ENCODE data around the gene NFIA. TPM values are rescaled to one million over a fixed set of nuclear protein-coding genes. Genes with fewer than 3 reads are reported as not detected.
A peak's percentile ranks its signal among the peaks of the same experiment; 100 is the strongest.

NFIA gene
- total and polyA plus RNA-seq, 9 of the 15 experiments (the other 6 are each of a cell fraction or from before 2014, with no cell fraction given), result 5.3 to 24.9 (median 9.8) TPM

DNA sequence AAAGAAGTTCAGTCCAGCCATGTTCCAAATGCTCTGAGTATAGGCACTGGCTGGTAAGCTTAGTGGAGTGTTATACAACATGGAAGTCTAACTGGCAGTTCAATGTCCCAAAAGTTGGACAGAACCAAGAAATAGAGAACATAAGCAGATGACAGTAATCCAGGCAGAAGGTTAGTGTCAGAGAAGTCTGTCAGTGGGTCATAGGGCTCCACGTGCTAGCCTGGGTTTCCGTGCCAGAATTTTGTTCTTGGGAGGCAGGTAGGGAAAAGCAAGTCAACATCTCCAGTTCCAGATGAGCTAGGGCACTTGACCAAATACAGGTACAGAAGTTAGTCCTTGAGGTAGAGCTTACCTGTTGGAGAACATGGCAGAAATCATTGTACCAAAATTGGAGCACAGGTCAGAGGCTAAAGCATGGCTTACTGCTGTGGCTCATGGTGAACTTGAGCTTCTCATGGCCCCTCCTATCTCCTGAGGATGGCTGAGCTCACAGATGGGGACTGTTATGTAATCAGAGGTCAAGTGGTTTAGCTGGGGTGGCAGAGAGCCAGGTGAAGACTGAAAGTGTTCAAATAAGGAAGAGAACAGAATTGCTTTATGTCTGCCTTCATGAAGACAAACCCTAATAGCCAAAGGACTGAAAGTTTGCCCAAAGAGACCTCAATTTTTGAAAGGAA is 170.8 kb downstream of the NFIA start (continued):
- 0 out of 2 replicates have a peak, but pooled peaks have one; percentile 25 for TF ChIP-seq FOSL1 (tag; conservative IDR thresholded peaks at IDR 0.05)
- no peak for TF ChIP-seq PML (IDR thresholded peaks at IDR 0.05; ENCODE audit: low read length)
- no peak for TF ChIP-seq ZNF699 (CRISPR knock-in tag; IDR thresholded peaks at IDR 0.05; ENCODE audit: insufficient replicate concordance)
- TF ChIP-seq, protein P1, sequence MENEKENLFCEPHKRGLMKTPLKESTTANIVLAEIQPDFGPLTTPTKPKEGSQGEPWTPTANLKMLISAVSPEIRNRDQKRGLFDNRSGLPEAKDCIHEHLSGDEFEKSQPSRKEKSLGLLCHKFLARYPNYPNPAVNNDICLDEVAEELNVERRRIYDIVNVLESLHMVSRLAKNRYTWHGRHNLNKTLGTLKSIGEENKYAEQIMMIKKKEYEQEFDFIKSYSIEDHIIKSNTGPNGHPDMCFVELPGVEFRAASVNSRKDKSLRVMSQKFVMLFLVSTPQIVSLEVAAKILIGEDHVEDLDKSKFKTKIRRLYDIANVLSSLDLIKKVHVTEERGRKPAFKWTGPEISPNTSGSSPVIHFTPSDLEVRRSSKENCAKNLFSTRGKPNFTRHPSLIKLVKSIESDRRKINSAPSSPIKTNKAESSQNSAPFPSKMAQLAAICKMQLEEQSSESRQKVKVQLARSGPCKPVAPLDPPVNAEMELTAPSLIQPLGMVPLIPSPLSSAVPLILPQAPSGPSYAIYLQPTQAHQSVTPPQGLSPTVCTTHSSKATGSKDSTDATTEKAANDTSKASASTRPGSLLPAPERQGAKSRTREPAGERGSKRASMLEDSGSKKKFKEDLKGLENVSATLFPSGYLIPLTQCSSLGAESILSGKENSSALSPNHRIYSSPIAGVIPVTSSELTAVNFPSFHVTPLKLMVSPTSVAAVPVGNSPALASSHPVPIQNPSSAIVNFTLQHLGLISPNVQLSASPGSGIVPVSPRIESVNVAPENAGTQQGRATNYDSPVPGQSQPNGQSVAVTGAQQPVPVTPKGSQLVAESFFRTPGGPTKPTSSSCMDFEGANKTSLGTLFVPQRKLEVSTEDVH (IDR thresholded peaks at IDR 0.05; ENCODE audit: low read depth, partially characterized antibody), result peak; percentile 42
- 0 out of 2 replicates have a peak, but pooled peaks have one; percentile 58 for TF ChIP-seq FOXK1 (CRISPR knock-in tag; IDR thresholded peaks at IDR 0.05; ENCODE audit: borderline replicate concordance)
- no peak for TF ChIP-seq GATAD2B (IDR thresholded peaks at IDR 0.05; ENCODE audit: borderline replicate concordance)
- TF ChIP-seq, protein P2, sequence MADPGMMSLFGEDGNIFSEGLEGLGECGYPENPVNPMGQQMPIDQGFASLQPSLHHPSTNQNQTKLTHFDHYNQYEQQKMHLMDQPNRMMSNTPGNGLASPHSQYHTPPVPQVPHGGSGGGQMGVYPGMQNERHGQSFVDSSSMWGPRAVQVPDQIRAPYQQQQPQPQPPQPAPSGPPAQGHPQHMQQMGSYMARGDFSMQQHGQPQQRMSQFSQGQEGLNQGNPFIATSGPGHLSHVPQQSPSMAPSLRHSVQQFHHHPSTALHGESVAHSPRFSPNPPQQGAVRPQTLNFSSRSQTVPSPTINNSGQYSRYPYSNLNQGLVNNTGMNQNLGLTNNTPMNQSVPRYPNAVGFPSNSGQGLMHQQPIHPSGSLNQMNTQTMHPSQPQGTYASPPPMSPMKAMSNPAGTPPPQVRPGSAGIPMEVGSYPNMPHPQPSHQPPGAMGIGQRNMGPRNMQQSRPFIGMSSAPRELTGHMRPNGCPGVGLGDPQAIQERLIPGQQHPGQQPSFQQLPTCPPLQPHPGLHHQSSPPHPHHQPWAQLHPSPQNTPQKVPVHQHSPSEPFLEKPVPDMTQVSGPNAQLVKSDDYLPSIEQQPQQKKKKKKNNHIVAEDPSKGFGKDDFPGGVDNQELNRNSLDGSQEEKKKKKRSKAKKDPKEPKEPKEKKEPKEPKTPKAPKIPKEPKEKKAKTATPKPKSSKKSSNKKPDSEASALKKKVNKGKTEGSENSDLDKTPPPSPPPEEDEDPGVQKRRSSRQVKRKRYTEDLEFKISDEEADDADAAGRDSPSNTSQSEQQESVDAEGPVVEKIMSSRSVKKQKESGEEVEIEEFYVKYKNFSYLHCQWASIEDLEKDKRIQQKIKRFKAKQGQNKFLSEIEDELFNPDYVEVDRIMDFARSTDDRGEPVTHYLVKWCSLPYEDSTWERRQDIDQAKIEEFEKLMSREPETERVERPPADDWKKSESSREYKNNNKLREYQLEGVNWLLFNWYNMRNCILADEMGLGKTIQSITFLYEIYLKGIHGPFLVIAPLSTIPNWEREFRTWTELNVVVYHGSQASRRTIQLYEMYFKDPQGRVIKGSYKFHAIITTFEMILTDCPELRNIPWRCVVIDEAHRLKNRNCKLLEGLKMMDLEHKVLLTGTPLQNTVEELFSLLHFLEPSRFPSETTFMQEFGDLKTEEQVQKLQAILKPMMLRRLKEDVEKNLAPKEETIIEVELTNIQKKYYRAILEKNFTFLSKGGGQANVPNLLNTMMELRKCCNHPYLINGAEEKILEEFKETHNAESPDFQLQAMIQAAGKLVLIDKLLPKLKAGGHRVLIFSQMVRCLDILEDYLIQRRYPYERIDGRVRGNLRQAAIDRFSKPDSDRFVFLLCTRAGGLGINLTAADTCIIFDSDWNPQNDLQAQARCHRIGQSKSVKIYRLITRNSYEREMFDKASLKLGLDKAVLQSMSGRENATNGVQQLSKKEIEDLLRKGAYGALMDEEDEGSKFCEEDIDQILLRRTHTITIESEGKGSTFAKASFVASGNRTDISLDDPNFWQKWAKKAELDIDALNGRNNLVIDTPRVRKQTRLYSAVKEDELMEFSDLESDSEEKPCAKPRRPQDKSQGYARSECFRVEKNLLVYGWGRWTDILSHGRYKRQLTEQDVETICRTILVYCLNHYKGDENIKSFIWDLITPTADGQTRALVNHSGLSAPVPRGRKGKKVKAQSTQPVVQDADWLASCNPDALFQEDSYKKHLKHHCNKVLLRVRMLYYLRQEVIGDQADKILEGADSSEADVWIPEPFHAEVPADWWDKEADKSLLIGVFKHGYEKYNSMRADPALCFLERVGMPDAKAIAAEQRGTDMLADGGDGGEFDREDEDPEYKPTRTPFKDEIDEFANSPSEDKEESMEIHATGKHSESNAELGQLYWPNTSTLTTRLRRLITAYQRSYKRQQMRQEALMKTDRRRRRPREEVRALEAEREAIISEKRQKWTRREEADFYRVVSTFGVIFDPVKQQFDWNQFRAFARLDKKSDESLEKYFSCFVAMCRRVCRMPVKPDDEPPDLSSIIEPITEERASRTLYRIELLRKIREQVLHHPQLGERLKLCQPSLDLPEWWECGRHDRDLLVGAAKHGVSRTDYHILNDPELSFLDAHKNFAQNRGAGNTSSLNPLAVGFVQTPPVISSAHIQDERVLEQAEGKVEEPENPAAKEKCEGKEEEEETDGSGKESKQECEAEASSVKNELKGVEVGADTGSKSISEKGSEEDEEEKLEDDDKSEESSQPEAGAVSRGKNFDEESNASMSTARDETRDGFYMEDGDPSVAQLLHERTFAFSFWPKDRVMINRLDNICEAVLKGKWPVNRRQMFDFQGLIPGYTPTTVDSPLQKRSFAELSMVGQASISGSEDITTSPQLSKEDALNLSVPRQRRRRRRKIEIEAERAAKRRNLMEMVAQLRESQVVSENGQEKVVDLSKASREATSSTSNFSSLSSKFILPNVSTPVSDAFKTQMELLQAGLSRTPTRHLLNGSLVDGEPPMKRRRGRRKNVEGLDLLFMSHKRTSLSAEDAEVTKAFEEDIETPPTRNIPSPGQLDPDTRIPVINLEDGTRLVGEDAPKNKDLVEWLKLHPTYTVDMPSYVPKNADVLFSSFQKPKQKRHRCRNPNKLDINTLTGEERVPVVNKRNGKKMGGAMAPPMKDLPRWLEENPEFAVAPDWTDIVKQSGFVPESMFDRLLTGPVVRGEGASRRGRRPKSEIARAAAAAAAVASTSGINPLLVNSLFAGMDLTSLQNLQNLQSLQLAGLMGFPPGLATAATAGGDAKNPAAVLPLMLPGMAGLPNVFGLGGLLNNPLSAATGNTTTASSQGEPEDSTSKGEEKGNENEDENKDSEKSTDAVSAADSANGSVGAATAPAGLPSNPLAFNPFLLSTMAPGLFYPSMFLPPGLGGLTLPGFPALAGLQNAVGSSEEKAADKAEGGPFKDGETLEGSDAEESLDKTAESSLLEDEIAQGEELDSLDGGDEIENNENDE (IDR thresholded peaks at IDR 0.05; ENCODE audit: low read depth, low read length), result no peak
- no peak for TF ChIP-seq CBX1 (IDR thresholded peaks at IDR 0.05; ENCODE audit: low read depth)
- no peak for TF ChIP-seq PHTF2 (CRISPR knock-in tag; IDR thresholded peaks at IDR 0.05)
- TF ChIP-seq, protein P3, sequence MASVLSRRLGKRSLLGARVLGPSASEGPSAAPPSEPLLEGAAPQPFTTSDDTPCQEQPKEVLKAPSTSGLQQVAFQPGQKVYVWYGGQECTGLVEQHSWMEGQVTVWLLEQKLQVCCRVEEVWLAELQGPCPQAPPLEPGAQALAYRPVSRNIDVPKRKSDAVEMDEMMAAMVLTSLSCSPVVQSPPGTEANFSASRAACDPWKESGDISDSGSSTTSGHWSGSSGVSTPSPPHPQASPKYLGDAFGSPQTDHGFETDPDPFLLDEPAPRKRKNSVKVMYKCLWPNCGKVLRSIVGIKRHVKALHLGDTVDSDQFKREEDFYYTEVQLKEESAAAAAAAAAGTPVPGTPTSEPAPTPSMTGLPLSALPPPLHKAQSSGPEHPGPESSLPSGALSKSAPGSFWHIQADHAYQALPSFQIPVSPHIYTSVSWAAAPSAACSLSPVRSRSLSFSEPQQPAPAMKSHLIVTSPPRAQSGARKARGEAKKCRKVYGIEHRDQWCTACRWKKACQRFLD (CRISPR knock-in tag; IDR thresholded peaks at IDR 0.05), result peak; percentile 81
